Gastrocnemius medialis (tissue), 4 donors: ENCODE data around the gene IL1RAP. TPM values are rescaled to one million over a fixed set of nuclear protein-coding genes. Genes with fewer than 3 reads are reported as not detected.
"Not testable (repeated sequence)": the region's sequence is repeated elsewhere in the genome, so short reads cannot be mapped to it uniquely, and the experiment has no call there.

ENCODE experiments used
- ATAC-seq, 2 donors: fragments of 150-250 bp; one replicate each; pipeline ENCODE4 v1.9.1; 2016
- DNase-seq, 2 donors: peaks; one replicate each; pipeline ENCODE4 v3.0.0-alpha.2; 2019
- H3K27ac ChIP-seq, 4 donors: fragments of 200-600 bp; sonication (generic); 1 replicate in 1 of 4; 2 replicates in 3 of 4; pipeline ENCODE4 v1.5.1; 2016 to 2018; ENCODE audit warnings: mild to moderate bottlenecking in 2 of 4, moderate library complexity in 1 of 4
- H3K27me3 ChIP-seq, 3 donors: fragments of 200-600 bp; sonication (generic) in 2 of 3; 1 replicate in 1 of 3; 2 replicates in 2 of 3; pipeline versions ENCODE4 v1.5.1 to v1.6.0; 2016 to 2019; ENCODE audit warnings: mild to moderate bottlenecking in 1 of 3, moderate library complexity in 1 of 3
- H3K36me3 ChIP-seq, 2 donors: fragments of 200-600 bp; sonication (generic) in 1 of 2; one replicate each; pipeline ENCODE4 v1.5.1; 2017 to 2018
- H3K4me1 ChIP-seq, 2 donors: fragments of 200-600 bp; sonication (generic) in 1 of 2; one replicate each; pipeline ENCODE4 v1.5.1; 2016 to 2017; ENCODE audit warnings: mild to moderate bottlenecking in 2 of 2
- H3K4me3 ChIP-seq, 4 donors: fragments of 200-600 bp; sonication (generic) in 3 of 4; 1 replicate in 1 of 4; 2 replicates in 3 of 4; pipeline ENCODE4 v1.5.1; 2016 to 2019; ENCODE audit warnings: mild to moderate bottlenecking in 2 of 4
- H3K9me3 ChIP-seq, 3 donors: fragments of 200-600 bp; sonication (generic) in 2 of 3; 1 replicate in 1 of 3; 2 replicates in 2 of 3; pipeline ENCODE4 v1.5.1; 2016 to 2019
- CTCF ChIP-seq, 5 experiments: fragments of 450-650 bp in 3 of 5; fragments of 200-600 bp in 2 of 5; sonication (generic) in 2 of 5; IDR thresholded peaks in 4 of 5; conservative IDR thresholded peaks in 1 of 5; 1 replicate in 4 of 5; 2 replicates in 1 of 5; pipeline ENCODE4 v1.5.1; 2016 to 2019; ENCODE audit warnings: antibody characterized with exemption in 5 of 5, mild to moderate bottlenecking in 3 of 5, moderate library complexity in 3 of 5
- POLR2A ChIP-seq, 2 donors: fragments of 450-650 bp; IDR thresholded peaks; one replicate each; pipeline ENCODE4 v1.6.1; 2017; ENCODE audit warnings: antibody characterized with exemption in 2 of 2, mild to moderate bottlenecking in 2 of 2, moderate library complexity in 2 of 2
- in situ Hi-C, 4 donors: fragments of 200-750 bp; cut with MboI; loops; one replicate each; pipeline versions ENCODE4 v1.15.0 to v1.8.0; 2017; ENCODE audit warnings: low sequenced_read_pairs in 4 of 4
- intact Hi-C: fragments of 100-400 bp; cut with DNase I; formaldehyde crosslinking; loops from one replicate; pipeline ENCODE4 v1.15.1; 2023; ENCODE audit warnings: low total_unique reads
- total RNA-seq, 4 donors: library from RNA; depleted of rRNA; stranded (reverse); fragments of >200 nt; gene quantifications; one replicate each; pipeline versions ENCODE4 v1.1.0 to v1.2.3, GENCODE V29; 2016

IL1RAP gene
- total RNA-seq, 4 donors from 2014 or later = 1.1 to 3.3 (median 2.6) TPM

DNA sequence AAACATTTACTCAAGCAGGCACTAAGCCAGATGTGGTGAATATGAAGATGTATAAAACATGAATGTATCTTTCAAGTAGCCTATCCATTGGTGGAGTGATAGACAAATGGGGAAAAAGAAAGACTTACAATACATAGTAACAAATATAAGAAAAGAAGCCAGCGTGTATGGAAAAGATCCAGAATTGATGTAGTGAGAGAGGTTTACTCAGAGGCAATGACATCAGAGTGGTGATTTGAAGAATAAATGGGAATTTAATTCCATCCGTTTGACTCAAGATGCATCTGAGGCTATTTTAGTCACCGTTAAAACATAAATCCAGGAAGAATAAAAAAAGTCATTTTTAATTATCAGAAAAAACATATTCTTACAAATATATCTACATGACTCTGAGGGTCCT lies 162.6 kb downstream of the IL1RAP start:
- ATAC-seq (no peak), DNase-seq (no peak)
- H3K27me3 ChIP-seq = no peaks in the 10 kb centered on the region
- H3K27ac ChIP-seq = no peak overlapping the region
- in situ Hi-C loops (no loop called here), intact Hi-C loops (no loop called here)
- H3K9me3 ChIP-seq = no peaks in the 10 kb centered on the region
- TF ChIP-seq POLR2A (IDR thresholded peaks at IDR 0.05) = no peak
- TF ChIP-seq CTCF (IDR thresholded peaks at IDR 0.05 in 4 of 5, conservative IDR thresholded peaks at IDR 0.05 in 1 of 5) = no peak
- no peaks in the 10 kb centered on the region for H3K4me1 ChIP-seq
- H3K4me3 ChIP-seq = no peak overlapping the region
- no peaks in the 10 kb centered on the region for H3K36me3 ChIP-seq

GRCh38 chr3:190677001-190677400 lies 163.1 kb downstream of the IL1RAP start:
- H3K36me3 ChIP-seq = no peaks in the 10 kb centered on the region
- no peak overlapping the region for H3K4me3 ChIP-seq
- no peak overlapping the region for H3K27ac ChIP-seq
- TF ChIP-seq CTCF (IDR thresholded peaks at IDR 0.05 in 4 of 5, conservative IDR thresholded peaks at IDR 0.05 in 1 of 5) (no peak), POLR2A (IDR thresholded peaks at IDR 0.05) (no peak)
- no peaks in the 10 kb centered on the region for H3K9me3 ChIP-seq
- in situ Hi-C loops = no loop called here
- no peaks in the 10 kb centered on the region for H3K27me3 ChIP-seq
- ATAC-seq (no peak), DNase-seq (no peak)
- intact Hi-C loops = no loop called here
- H3K4me1 ChIP-seq = no peaks in the 10 kb centered on the region

DNA sequence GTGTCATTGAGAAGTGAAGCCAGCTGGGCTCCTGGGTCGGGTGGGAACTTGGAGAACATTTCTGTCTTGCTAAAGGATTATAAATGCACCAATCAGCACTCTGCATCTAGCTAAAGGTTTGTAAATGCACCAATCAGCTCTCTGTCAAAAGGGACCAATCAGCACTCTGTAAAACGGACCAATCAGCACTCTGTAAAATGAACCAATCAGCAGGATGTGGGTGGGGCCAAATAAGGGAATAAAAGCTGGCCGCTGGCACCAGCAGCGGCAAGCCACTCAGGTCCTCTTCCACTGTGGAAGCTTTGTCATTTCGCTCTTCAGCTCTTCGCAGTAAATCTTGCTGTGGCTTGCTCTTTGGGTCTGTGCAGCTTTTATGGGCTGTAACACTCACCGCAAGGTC lies 164.0 kb downstream of the IL1RAP start:
- H3K27ac ChIP-seq, DNase-seq, H3K36me3 ChIP-seq, intact Hi-C loops, H3K27me3 ChIP-seq, ATAC-seq, H3K4me1 ChIP-seq, in situ Hi-C loops, H3K4me3 ChIP-seq, H3K9me3 ChIP-seq: not testable (repeated sequence)

DNA sequence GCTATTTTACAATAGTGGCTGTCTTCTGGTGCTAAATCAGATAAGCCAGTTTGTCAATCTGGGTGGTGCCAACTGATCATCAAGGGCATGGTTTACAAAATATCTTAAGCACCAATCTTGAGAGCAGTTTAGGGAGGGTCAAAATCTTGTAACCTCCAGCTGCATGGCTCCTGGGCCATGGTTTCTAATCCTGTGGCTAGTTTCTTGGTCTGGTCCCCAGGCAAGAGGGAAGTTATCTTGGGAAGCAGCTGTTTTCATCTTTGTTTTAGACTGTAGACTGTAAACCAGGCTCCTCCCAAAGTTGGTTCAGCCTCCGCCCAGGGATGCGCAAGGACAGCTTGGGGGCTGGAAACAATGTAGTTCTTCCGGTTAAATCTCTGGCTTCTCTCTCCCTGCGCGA lies 166.8 kb downstream of the IL1RAP start:
- ATAC-seq = no peak

GRCh38 chr3:190684776-190685175 lies 170.9 kb downstream of the IL1RAP start:
- Histone ChIP-seq H3K27ac (no peak overlapping the region), H3K27me3 (no peaks in the 10 kb centered on the region), H3K4me3 (no peak overlapping the region), H3K4me1 (no peaks in the 10 kb centered on the region), H3K9me3 (no peaks in the 10 kb centered on the region), H3K36me3 (no peaks in the 10 kb centered on the region)
- no peak for TF ChIP-seq CTCF (IDR thresholded peaks at IDR 0.05 in 4 of 5, conservative IDR thresholded peaks at IDR 0.05 in 1 of 5)
- ATAC-seq (no peak), DNase-seq (no peak)
- in situ Hi-C loops = no loop called here
- intact Hi-C loops = no loop called here

More for the DNA sequence above, 166.8 kb downstream of the IL1RAP start:
- no peaks in the 10 kb centered on the region for H3K36me3 ChIP-seq
- H3K4me3 ChIP-seq = no peak overlapping the region
- intact Hi-C loops = no loop called here
- H3K4me1 ChIP-seq = no peaks in the 10 kb centered on the region
- TF ChIP-seq CTCF (IDR thresholded peaks at IDR 0.05 in 4 of 5, conservative IDR thresholded peaks at IDR 0.05 in 1 of 5) (no peak), POLR2A (IDR thresholded peaks at IDR 0.05) (no peak)
- in situ Hi-C loops = no loop called here
- H3K27me3 ChIP-seq = no peaks in the 10 kb centered on the region
- no peaks in the 10 kb centered on the region for H3K9me3 ChIP-seq
- no peak for DNase-seq
- H3K27ac ChIP-seq = no peak overlapping the region
